GM21526 (cell line): ENCODE data around the gene SLC20A1.
"Not testable (repeated sequence)": the region's sequence is repeated elsewhere in the genome, so short reads cannot be mapped to it uniquely, and the experiment has no call there.

ENCODE experiments used
- ATAC-seq: cut with Tn5 transposase; IDR thresholded peaks from one replicate; pipeline ENCODE4 v1.9.1; 2021; ENCODE audit warnings: moderate library complexity; ENCODE audit not compliant: unreplicated experiment, low FRiP score

SLC20A1 gene

DNA sequence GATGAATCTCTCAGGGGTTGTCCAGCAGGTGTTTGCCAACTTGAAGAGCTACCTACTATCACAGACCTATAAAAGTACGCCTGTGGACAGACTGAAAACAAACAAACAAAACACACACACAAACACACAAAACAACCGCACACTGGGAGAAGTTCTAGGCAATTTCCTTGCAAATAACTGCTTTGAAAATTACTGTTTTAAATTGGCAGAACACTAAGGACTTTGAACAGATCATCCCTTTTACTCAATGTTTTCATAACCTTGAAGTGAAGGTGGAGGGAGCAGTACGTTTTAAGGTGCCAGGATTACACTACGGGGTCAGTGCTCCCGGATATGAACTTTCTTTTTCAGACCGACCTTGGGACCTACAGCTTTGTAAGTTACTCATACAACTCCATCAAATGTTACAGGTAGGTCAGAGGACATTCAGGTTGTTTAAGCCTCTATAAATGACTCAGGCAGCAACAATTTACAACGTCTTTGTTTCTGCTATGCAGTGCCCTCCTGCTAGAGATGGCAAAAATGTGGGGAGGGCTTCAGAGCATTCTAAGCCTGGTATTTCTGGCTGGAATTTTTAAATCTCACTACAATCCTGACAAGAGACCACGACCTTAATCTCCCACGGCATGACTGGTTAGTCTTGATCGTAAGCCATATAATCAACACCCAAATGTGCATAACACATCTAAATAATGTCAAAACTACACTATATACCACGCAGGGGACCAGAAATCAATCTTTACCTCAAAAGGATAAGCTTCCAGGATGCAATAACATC, 1.4 kb upstream of the SLC20A1 start:
- ATAC-seq, result no peak

DNA sequence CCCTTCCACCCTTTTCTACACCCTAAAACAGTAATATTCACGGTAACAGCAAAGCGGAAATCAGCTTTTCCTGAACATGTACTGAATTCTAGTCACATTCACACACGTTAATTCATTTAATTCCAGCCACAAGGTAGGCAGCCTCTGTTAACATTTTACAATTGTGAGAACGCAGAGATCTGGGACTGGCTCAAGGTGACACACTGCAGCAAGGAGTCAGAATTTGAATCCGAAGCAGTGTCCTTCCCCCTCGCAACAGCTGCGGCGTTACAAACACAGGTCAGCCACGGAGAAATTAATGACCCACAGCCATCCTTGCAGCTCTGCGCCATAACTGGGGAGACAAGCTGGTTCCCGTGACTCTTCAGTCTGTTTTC, 818 bp upstream of the SLC20A1 start:
- no peak for ATAC-seq

DNA sequence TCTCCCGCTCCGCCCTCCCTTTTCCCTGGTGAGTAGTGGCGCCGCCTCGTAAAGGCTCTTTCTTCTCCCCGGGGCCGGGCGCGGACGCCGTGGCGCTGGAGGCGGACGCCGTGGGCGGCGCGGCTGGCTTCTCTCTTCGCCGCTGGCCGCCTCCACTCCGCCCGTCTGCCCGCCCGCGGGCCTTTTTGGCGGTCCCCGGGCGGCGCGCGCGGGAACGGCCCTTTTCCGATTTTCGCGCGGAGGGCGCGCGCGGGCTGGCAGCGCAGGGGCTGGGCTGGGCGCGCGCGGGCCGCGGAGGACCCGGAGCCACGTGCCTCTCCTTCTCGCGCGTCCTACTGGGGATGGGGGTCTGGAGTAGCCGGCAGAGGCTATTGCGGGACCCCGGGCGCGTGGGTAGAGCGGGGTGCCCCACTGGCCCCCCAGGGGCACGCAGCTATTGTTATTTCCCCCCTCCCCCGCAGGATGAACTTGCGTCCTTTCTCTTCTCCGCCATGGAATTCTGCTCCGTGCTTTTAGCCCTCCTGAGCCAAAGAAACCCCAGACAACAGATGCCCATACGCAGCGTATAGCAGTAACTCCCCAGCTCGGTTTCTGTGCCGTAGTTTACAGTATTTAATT, 472 bp downstream of the SLC20A1 start:
- ATAC-seq, result peak; percentile 23

DNA sequence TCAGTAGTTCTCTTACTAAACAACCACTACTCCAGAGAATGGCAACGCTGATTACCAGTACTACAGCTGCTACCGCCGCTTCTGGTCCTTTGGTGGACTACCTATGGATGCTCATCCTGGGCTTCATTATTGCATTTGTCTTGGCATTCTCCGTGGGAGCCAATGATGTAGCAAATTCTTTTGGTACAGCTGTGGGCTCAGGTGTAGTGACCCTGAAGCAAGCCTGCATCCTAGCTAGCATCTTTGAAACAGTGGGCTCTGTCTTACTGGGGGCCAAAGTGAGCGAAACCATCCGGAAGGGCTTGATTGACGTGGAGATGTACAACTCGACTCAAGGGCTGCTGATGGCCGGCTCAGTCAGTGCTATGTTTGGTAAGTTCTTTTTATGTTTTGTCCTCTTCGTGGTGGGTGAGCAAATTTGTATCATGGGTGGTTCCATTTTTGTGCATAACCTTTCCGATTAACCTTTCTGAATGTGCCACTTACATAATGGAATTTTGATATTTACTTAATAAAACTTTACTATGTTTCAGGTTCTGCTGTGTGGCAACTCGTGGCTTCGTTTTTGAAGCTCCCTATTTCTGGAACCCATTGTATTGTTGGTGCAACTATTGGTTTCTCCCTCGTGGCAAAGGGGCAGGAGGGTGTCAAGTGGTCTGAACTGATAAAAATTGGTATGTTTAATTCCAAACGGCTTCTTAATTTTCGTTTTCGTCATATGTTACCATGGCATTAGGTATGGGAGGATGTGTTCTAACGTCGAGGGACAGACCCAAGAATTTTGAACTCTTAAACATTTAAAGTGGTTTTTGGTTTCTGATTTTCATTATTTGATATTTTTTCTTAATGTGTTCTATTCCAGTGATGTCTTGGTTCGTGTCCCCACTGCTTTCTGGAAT, 1.3 kb downstream of the SLC20A1 start:
- no peak for ATAC-seq

DNA sequence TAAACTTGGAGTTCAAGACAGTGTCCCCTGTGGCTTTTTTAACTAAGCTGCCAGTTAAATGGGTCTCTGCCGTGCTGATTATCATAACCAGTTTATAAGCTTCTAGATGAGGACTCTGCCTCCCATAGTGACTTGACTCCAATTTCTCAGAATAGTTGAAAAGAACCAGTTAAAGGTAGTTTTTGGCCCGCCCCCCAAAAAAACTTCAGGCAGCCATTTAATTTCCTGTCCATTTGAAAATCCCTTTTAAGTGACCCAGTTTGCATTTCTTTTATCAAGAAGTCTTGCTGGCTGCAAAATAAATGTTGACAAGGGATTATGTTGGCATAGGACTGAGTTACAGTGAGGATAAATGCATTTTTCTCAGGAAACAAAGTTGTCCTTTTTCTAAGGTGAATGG, 2.3 kb downstream of the SLC20A1 start:
- no peak for ATAC-seq

DNA sequence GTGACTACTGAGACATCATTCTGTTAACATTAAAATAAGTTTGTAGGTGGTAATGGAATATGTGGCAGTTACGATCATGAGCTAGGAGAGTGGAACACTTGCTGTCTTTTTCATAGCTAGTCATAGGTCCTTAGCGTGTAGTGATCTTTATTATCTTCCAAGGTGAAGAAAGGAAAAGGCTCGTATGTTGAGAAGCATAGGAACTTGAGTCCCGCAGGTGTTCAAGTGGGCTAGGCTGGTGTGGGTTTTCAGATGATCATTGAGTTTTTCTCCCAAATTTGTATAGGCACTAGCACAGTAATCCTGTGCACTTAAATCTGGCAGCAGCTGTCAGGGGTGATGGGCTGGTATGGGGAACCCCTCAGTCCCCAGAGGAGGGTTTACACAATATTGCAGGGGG, 10.9 kb downstream of the SLC20A1 start:
- no peak for ATAC-seq

DNA sequence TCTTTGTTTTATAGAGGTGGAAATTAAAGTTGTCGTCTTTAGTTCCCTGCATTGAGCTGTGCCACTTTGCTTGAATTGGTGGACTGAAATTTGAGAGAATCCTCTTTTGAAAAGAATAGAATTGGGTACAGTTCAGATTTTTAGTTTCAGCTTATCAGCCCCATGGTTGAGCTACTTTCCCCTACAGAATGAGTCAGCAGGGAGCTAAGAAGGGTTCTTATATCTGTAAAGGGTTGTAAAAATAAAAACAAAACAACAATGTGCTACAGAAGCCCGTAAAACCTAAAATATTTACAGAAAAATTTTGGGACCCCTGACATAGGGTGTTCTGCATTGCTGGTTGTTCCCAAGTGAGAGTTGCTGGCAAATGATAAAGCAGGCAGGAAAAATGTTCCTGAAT, 12.6 kb downstream of the SLC20A1 start:
- no peak for ATAC-seq

DNA sequence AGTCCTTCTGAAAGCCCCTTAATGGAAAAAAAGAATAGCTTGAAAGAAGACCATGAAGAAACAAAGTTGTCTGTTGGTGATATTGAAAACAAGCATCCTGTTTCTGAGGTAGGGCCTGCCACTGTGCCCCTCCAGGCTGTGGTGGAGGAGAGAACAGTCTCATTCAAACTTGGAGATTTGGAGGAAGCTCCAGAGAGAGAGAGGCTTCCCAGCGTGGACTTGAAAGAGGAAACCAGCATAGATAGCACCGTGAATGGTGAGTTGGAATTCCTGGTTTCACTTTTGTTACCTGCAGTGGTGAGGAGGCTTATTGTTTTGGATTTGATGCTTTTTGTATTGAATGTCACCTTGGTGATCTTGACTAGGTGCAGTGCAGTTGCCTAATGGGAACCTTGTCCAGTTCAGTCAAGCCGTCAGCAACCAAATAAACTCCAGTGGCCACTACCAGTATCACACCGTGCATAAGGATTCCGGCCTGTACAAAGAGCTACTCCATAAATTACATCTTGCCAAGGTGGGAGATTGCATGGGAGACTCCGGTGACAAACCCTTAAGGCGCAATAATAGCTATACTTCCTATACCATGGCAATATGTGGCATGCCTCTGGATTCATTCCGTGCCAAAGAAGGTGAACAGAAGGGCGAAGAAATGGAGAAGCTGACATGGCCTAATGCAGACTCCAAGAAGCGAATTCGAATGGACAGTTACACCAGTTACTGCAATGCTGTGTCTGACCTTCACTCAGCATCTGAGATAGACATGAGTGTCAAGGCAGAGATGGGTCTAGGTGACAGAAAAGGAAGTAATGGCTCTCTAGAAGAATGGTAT, 13.3 kb downstream of the SLC20A1 start:
- ATAC-seq, result no peak

DNA sequence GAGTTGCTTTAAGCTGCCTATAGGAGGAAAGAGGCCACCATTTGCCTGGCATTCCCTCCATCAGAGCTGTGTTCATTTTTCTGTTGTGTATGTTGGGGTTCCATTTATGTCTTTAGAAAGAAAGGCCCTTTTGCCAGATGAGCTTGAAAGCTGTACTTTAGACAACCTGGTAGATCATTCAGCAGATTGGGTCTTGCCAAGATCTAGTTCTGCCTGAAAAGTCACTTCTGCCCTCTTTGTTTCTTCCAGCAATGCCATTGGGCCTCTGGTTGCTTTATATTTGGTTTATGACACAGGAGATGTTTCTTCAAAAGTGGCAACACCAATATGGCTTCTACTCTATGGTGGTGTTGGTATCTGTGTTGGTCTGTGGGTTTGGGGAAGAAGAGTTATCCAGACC, 14.4 kb downstream of the SLC20A1 start:
- ATAC-seq, result no peak

DNA sequence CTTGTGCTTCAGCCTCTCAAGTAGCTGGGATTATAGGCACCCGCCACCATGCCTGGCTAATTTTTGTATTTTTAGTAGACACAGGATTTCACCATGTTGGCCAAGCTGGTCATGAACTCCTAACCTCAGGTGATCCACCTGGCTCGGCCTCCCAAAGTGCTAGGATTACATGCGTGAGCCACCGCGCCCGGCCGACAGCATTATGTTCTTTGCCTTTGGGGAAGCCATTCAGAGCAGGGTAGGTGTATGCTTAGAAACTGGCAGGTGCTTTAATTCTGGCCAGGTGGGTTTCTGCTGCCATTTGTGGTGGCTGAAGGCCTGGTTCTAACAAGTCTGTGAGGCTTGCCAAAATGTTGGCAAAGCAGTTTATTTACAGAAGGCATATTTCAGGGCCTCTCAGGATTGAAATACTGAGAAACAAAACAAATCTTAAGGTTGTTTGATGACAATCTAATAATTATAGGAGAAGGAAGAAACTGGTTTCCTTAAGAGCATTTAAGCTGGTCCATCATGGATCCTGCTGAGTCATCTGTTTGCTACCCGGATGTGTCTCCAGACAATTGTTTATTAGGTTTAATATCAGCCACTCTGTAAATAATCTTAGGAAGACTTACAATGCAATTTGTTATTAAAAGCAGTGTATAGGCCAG, 16.0 kb downstream of the SLC20A1 start:
- ATAC-seq, result no peak

DNA sequence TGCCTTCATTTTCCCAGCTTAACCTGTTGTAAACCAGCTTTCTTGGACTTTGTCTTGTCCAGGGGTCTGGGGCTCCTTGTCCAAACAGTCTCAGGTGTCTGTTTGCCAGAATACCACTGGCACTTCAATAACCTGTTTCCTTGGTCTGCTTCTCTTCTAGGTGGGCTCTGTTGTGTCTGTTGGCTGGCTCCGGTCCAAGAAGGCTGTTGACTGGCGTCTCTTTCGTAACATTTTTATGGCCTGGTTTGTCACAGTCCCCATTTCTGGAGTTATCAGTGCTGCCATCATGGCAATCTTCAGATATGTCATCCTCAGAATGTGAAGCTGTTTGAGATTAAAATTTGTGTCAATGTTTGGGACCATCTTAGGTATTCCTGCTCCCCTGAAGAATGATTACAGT, 17.0 kb downstream of the SLC20A1 start:
- no peak for ATAC-seq

DNA sequence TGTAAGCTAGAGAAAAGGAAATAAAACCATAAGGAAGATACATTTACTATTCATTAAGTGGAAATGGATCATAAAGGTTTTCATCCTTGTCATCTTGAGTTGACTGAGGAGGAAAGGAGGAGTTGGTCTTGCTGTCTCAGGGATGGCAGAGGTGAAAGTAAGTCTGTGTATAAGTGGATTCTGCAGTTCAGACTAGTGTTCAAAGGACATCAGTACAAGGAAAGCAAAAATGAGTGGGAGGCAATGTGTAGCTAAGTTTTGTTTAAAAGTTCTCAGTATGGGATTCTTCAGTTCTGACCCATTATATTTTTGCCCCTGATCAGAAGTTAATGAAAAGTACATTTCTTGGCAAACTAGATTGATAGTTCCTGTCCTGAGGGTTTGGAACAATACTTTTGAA, 18.9 kb downstream of the SLC20A1 start:
- no peak for ATAC-seq

DNA sequence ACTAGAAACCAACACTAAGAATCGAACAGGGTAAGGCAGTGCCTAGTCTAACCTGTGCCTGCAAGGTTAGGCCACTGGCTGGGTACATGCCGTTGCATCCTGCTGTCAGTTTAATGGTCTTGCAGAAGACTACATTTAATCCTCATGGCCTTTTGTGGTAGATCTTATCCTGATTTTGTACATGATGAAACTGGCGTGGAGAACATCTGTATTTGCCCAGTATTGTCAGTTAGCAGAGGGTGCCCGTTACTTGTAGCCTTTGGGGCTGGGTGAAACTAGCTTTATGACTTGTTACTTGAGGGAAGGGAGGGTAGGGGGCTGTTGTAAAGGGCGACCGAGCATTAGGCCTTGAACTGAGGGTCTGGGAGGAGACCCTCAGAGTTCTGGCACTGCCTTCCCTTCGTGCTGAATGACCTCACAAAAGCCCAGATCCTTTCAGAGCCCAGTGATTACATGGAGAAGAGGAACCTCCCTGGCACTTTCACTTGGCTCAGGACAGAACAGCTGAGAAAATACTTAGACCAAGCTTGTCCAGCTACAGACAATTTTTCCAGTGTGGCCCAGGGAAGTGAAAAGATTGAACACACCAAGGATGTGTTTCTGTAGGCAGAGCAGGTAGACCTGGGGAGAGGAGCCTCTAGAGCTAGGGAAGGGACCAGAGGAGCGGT, 19.5 kb downstream of the SLC20A1 start:
- no peak for ATAC-seq

DNA sequence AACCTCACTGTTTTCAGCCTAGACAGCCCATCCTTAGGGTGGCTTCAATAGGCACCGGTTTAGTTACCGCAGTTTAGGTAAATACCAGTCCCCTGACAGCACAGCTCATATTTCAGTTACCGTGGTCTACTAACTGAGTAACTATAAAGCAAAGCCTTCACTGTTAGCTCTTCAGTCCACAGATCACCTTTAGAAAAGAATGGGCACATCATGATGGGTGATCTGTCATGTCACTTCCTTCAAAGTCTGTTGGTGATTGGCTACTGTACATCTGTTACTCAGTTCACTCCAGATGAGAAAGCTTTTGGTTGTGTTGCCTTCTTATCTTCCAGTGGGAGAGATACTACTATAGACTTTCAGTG, 21.0 kb downstream of the SLC20A1 start:
- ATAC-seq, result no peak

DNA sequence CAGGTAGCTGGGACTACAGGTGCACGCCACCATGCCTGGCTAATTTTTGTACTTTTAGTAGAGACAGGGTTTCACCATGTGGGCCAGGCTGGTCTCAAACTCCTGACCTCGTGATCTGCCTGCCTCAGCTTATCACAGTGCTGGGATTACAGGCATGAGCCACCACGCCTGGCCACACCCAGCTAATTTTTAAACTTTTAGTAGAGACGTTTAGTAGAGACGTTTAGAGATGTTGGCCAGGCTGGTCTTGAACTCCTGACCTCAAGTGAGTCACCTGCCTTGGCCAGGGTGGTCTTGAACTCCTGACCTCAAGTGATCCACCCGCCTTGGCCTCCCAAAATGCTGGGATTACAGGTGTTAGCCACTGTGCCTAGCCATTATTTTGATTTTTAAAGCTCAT, 21.8 kb downstream of the SLC20A1 start:
- not testable (repeated sequence) for ATAC-seq

DNA sequence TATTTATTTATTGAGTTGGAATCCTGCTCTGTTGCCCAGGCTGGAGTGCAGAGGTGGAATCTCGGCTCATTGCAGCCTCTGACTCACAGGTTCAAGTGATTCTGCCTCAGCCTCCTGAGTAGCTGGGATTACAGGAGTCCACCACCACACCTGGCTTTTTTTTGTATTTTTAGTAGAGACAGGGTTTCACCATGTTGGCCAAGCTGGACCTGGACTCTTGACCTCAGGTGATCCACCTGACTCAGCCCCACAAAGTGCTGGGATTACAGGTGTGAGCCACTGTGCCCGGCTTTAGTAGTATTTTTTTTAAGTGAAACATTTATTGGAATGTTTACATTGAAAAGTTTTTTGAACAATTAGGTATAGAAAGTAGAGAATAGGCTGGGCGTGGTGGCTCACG, 23.9 kb downstream of the SLC20A1 start:
- no peak for ATAC-seq

DNA sequence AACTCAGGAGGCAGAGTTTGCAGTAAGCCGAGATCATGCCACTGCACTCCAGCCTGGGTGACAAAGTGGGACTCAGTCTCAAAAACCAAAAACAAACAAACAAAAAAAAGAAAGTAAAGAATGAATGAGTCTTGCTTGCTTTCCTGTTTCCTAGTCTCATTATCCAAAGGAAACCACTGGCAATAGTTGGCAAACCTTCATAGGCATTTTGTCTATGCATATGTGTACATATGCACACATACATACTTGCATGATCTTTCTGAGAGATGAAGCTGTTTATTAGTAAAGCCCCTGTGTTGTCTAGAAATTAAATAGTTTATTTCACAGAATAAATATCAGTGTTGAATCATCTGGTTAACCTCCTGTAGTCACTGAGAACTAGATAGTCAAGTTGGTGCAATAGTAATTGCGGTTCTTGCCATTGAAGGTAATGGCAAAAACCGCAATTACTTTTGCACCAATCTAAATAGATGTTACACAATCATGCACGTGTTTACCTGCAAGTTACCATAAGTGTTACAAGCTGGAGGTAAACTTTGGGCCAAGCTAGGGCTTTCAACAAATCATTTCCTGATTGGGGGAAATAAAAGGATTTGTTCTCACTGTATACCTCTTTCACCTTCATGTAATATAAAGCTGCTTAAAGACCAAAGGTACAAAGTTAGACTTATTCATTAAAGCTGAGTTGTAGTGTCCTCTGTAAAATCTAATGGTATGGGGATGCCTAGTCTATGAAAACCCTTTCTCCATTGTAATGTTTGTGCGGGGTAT, 24.7 kb downstream of the SLC20A1 start:
- no peak for ATAC-seq

DNA sequence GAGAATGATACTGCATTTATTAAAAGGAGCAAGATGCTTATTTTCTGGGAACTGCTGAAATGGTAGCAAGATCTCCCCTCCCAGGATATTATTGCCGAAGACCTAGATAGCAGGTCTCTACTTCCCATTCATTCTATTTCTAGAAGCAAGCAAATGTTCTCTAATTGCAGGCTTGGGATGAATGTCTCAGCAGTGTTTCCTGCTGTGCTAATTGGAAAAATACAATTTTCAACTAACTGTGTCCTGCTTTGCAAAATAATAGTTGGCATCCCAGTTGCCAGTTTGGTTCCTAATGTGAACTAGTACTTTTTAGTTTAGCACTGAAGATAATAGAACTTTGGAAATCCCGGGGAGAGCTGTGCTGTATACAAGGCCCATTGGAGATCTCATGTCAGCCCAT, 26.1 kb downstream of the SLC20A1 start:
- ATAC-seq, result no peak

DNA sequence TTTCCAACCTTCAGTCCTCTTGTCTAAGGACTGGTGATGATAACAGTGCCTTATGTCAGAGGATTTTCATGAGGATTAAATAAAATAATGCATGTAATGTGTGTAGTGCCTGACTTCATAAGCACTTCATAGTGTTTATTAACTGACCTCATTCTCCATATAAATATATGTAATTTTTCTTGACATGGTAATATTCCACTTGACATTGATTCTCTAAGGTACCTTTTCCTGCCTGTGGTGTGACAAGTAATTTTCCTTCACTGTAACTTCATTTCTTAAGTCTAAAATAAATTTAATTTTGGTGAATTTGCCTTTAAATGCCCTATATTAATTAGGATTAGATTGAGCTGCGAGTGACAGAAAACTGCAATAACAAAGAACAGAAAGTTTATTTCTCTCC, 27.3 kb downstream of the SLC20A1 start:
- ATAC-seq, result no peak
